ENCODE measurements around the gene MRPS7.

The MRPS7 gene

GRCh38 chr17:75261336-75262111 is at the start of gene MRPS7, which contains the start of gene GGA3:
Gene MRPS7 (plus strand): TSS chr17:75261879. CDS start chr17:75261901, 22 bp downstream.
Gene GGA3 (minus strand): TSS chr17:75261606. CDS start chr17:75261587, 19 bp downstream.
- DNase-seq (ENCODE audit: low read depth, low spot score) = peak; percentile 91

- DNase-seq (ENCODE audit: low read depth, low spot score) = no peak
Observed at GRCh38 chr17:75218131-75218530, 43.5 kb upstream of the MRPS7 start.

DNA sequence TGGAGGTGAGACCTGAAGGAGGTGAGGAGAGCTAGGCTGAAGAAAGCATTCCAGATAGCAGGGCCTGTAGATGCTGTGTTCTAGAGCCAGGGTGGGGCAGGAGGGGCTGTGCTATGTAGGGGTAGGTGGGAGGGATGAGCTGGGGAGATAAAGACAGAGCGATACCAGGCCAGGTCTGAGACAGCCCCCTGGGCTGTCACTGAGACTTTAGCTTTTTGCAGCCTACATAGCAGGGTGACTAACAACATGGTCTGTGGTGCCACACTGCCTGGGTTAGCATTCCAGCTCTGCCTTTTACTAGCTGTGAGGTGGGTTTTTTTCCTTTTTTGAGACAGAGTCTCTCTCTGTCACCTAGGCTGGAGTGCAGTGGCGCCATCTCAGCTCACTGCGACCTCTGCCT is 41.9 kb upstream of the MRPS7 start:
- no peak for DNase-seq (ENCODE audit: low read depth, low spot score)

DNA sequence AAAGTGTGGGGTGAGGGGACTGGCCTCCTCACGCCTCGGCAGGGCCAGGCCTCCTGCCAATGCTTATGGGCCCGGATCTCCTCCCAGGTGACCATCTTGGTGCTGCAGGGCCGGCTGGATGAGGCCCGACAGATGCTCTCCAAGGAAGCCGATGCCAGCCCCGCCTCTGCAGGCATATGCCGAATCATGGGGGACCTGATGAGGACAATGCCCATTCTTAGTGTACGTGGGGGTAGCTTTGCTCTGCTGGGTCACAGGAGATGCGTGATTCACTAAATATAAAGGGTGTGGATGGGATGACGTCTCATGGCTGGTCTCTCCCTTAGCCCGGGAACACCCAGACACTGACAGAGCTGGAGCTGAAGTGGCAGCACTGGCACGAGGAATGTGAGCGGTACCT is 36.7 kb upstream of the MRPS7 start:
- DNase-seq (ENCODE audit: low read depth, low spot score) = no peak

GRCh38 chr17:75227729-75228128 is 34.0 kb upstream of the MRPS7 start:
- no peak for DNase-seq (ENCODE audit: low read depth, low spot score)

GRCh38 chr17:75228305-75228704 is 33.4 kb upstream of the MRPS7 start:
- DNase-seq (ENCODE audit: low read depth, low spot score) = no peak

DNA sequence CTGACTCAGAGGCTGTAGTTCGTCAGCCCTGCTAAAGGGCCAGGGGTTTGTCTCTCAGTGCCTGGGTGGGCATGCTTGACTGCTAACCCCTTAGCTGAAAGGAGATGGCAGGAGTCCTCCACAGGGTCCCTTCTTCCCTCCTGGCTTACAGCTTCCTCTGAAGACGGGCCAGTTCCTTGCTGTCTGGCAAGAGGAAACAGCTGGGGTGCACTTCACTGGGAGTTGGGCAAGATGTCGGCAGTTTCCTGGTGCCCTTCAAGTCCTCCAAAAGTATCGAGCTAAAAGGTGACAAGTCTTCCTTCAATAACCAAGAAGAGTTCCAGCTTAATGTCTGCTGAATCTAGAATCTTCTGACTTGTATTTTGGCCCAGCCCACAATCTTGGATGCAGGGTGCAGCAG is 32.8 kb upstream of the MRPS7 start:
- no peak for DNase-seq (ENCODE audit: low read depth, low spot score)

DNA sequence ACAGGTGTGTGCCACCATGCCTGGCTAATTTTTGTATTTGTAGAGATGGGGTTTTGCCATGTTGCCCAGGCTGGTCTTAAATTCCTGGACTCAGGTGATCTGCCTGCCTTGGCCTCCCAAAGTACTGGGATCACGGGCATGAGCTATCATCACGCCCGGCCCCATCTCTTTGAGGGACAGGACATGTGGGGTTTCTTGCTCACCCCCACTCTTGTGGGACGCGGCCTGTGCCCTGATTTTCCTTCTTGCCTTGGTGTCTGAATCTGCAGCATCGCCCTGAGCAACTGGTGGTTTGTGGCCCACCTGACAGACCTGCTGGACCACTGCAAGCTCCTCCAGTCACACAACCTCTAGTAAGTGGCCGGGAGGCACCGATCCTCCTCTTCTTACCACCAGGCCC is 30.6 kb upstream of the MRPS7 start:
- DNase-seq (ENCODE audit: low read depth, low spot score) = no peak

DNA sequence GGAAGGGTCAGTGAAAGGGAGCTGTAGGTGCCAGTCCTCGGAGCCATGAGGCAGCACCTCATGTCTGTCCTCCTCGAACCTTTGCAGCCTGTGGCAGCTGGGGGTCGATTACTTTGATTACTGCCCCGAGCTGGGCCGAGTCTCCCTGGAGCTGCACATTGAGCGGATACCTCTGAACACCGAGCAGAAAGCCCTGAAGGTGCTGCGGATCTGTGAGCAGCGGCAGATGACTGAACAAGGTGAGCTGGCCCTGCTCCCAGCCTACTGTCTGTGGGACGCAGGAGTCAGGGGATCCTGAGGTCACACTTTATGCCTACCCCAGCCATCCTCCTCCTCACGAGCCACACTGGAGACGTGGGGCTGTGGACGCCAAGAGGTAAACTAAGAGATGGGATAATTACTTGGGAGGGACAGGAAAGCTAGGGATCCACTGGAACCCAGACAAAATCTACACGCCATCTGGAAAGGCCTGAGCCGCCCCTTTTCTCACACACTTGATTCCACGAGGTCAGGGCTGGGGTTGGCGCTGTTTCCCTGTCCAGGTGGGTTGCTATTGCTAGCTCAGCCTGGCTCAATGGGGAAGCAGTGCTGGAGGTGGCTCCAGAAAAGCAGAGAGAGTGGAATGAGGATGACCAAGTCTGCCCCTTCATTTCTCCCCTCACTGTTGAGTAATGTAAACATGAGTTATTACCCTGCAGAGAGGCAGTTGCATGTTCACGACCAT is 29.8 kb upstream of the MRPS7 start:
- DNase-seq (ENCODE audit: low read depth, low spot score) = no peak

DNA sequence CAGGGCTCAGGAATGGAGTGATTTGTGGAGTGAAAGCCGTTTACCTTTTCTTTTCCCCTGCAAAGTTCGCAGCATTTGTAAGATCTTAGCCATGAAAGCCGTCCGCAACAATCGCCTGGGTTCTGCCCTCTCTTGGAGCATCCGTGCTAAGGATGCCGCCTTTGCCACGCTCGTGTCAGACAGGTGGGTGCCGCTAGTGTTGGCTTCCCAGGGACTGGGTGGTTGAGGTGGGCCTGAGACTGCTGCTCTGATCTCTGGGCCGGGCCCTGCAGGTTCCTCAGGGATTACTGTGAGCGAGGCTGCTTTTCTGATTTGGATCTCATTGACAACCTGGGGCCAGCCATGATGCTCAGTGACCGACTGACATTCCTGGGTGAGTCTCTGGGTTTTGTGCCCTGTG is 28.9 kb upstream of the MRPS7 start:
- DNase-seq (ENCODE audit: low read depth, low spot score) = no peak

DNA sequence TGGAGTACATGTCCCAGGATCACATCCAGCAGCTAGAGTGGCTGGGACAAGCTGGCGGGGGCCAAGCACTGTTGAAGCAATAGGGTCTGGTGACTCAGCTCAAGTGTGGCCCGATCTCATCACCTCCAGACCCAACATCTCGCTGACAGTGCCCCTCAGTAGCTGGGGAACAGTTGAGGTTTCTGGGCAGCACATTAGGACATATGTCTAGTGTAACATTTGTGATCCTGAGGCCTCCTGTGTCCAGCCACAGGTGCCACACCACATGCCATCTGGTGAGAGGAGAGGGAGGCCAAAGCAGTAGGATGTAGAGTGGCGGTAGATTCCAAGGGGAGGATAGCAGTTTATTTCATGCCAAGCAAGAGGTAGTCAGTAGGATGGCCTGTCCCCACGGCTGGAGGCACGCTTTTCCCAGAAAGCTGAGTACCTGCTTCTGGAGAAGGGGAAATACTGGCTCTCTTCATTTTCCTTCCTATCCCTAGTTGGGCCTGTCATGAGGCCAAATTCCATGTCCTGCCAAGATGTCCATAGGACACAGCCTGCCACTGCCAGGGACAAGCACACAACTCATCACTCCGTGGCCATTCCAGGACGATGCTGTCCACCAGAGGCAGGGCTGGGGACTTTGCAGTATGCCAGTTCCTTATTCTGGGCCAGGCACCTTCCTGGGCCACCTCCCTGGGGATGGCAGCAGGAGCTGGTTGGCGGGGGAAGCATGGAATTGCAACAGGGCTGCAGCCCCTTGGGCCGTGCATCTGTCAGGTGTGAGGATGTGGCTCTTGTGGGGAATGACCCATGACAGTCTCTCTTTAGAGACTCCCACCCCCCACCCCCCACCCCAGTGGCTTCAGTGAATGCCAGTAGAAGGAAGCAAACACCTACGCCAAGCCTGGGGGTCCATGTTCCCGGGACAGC is 24.3 kb upstream of the MRPS7 start:
- no peak for DNase-seq (ENCODE audit: low read depth, low spot score)

DNA sequence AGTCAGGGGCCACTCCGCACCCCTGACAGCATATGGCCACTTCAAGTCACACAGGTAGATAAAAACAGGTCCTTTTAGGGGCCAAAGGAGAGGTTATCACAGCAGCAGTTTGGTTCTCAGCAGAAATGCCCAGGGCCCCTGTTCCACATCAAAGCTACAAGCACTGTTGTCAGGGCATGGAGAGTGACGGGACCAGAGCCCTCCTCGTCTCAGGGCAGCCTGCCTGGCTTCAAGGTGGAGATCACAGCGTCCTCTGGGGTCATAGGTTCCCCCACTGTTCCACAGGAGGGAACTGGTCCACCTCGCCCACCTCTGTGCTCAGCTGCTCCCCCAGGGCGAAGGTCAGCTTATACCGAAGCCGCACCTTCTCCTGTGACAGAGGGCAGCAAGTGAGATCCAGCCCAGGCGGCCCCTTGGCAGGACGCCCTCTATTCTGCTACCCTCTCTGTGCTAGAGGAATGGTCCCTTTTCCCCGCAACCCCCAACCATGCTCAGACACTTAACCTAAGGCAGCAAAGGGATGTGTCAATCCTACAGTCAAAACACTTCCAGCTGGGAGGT is 23.6 kb upstream of the MRPS7 start:
- no peak for DNase-seq (ENCODE audit: low read depth, low spot score)

GRCh38 chr17:75238684-75239191 is 22.9 kb upstream of the MRPS7 start:
- DNase-seq (ENCODE audit: low read depth, low spot score) = peak; percentile 29

DNA sequence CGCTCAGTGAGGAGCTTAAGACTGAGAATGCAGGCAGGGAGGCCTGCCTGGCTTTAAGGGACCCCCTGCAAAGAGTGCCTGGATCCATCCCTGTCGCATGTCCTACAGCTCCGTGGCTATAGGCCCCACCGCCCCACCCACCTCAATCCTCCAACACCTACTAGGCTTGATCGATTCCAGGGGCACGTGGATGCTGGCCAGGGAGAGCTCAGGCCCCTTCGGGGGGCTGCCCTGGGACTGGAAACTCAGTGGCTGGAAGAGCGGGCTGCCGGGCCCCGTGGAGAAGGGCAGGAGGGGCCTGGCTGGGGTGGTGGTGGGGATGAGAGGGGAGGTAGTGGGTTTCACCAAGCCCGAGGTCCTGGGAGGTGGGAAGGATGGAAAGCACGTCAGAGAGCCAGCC is 22.5 kb upstream of the MRPS7 start:
- DNase-seq (ENCODE audit: low read depth, low spot score) = no peak

GRCh38 chr17:75239778-75240393 is 21.8 kb upstream of the MRPS7 start:
- DNase-seq (ENCODE audit: low read depth, low spot score) = no peak

DNA sequence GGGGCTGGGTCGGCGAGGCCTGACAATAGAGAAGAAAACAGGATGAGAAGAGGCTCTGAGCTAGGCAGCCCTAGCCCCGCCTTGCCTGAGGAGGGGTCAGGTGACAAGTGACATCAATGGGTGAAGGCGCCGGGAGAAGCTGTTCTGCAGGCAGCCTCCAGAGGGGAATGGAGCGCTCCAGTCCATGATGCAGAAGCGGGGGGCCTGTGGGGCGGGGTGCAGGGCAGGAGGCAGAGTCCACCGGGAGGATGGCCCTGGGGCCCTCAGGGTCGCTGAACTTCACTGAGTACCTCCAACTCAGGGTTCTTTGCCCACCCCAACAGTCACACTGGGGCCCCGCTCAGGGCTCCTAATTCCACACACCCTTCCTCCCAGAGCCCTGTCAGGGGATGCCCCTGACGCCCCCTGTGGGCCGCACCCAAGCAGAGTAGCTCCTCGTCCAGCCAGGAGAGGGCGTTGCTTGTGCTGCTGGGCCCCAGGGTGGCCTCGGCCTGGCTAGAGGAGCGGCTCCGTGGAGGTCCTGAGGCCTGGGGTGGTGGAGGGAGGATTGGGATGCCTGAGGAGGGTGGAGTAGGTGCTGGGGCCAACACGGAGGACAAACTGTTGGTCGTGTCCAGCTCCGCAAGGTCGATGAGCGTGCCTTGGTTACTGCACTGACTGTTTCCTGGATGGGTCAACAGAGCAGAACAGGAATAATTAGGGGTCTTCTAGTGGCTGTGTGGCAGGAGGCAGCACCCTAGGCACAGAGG is 21.1 kb upstream of the MRPS7 start:
- peak; percentile 30 for DNase-seq (ENCODE audit: low read depth, low spot score)

GRCh38 chr17:75241143-75241430 is 20.6 kb upstream of the MRPS7 start:
- no peak for DNase-seq (ENCODE audit: low read depth, low spot score)

DNA sequence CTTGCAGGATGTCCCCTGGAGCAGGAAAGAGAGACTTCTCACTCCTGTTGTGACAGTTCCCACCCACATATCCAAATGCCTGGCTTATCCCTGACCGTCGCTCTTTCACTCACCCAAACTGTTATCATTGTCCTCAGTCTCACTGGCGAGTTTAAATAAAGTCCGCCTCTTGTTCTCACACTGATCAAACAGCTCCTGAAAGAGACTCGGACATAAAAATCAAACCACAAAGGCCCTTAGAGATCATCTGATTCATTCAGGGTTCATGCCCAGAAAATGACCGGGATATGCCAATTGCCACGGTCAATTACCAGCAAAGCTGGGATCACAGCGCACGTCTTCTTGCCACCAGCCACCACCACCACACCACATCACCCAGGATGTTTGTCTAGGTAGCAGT is 20.2 kb upstream of the MRPS7 start:
- DNase-seq (ENCODE audit: low read depth, low spot score) = no peak

DNA sequence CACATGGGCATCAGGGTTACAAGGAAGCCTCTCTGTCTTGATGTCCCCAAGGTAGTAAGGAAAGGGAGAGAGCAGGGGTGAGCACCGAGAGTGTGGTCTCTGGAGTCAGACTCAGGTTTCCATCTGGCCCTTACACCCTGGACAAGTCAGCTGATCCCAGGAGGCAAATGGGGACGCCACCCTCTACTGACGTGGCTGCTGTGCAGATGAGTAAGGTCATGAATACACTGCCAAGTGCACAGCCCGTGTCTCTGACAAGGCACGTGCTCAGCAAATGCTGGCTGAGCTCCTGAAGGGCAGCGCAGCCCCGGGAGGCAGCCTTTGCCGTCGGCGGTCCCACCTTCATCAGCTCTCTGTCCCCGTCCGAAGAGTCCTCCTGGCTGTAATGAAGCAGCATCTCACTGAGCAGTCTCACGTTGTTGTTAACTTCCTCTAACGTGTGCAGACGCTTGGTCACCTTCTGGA is 19.7 kb upstream of the MRPS7 start:
- DNase-seq (ENCODE audit: low read depth, low spot score) = no peak

GRCh38 chr17:75242461-75243042 is 19.1 kb upstream of the MRPS7 start:
- no peak for DNase-seq (ENCODE audit: low read depth, low spot score)

Data from activated naive CD8-positive, alpha-beta T cell treated with anti-CD3 and anti-CD28 coated beads, Interleukin-2, amount 50 U/mL, for 16 hours (primary cell).